Fibroblast of villous mesenchyme (primary cell): ENCODE results near the gene SLC41A3. TPM values are rescaled to one million over a fixed set of nuclear protein-coding genes. Genes with fewer than 3 reads are reported as not detected.

Source experiments
- DNase-seq: peaks from one replicate; pipeline ENCODE4 v3.0.0-alpha.2; 2010; ENCODE audit warnings: low read depth
- H3K4me3 ChIP-seq: 2 replicates; pipeline ENCODE4 v1.5.1; 2011; ENCODE audit warnings: low read depth, mild to moderate bottlenecking, low read length
- CTCF ChIP-seq: IDR thresholded peaks from 2 replicates; pipeline ENCODE4 v1.5.1; 2012; ENCODE audit warnings: low read depth, mild to moderate bottlenecking, low read length; ENCODE audit not compliant: insufficient read depth
- total RNA-seq: library from RNA; depleted of rRNA; stranded (reverse); fragments of >200 nt; gene quantifications from 2 replicates; pipeline ENCODE4 v1.2.3, GENCODE V29; 2012

The SLC41A3 gene
- total RNA-seq, 1 donor: 36.7 TPM

GRCh38 chr3:126029241-126029640, 54.7 kb downstream of the SLC41A3 start:
- no peak for DNase-seq
- no peak for TF ChIP-seq CTCF
- no peak overlapping the region for H3K4me3 ChIP-seq

DNA sequence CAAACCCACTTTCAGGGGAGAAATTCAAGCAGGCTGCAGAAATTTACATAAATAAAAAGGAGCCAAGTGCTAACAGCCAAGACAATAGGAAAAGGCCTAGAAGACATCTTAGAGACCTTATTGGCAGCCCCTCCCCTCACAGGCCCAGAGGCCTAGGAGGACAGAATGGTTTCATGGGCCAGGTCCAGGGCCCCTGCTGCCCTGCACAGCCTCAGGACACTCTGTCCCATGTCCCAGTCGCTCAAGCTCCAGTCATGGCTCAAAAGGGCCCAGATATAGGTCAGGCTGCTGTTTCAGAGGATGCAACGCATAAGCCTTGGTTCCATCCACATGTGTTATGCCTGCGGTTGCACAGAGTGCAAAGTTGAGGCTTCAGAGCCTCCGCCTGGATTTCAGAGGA, 55.8 kb downstream of the SLC41A3 start:
- TF ChIP-seq CTCF: no peak
- H3K4me3 ChIP-seq: no peak overlapping the region
- DNase-seq: no peak

DNA sequence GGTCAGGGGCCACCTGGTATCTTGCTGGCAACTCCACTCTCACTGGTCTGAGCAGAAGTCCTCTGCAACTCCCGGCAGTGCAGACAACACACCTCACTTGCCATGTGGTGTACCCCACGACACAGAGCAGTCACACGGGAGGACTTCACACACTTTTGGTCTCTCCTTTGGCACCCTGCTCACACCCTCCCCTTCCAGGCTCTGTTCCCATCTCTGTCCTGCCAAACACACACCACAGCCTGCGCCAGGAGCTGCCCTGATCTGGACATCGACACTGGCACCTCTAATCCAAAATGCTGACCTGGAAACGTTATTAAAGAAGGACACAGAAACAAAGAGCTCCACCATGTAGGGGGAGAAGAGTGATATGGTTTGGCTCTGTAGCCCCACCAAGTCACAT, 57.2 kb downstream of the SLC41A3 start:
- no peak for DNase-seq
- no peak for TF ChIP-seq CTCF
- H3K4me3 ChIP-seq: no peak overlapping the region

DNA sequence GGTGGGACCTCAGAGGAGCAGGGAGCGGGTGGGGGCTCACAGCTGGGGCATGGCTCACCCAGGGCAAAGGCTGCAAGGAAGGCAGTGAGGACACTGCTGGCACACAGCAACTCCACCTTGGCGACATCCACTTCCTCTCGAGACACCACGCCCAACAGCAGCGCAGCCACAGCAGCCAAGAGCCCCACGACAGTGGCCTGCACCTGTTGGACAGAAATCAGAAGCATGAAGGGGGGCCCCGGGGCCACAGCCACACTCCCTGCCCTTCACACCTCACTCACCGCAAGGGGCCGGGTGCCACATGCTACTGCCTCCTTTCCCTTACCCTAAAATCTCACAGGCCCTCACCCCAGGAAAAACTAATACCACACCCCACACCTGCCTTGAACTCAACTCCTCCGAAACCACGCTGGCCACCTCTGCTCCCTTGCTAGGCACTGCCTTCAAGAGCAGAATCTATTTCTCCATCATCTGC, 57.6 kb downstream of the SLC41A3 start:
- no peak for DNase-seq
- no peak for TF ChIP-seq CTCF
- no peak overlapping the region for H3K4me3 ChIP-seq

DNA sequence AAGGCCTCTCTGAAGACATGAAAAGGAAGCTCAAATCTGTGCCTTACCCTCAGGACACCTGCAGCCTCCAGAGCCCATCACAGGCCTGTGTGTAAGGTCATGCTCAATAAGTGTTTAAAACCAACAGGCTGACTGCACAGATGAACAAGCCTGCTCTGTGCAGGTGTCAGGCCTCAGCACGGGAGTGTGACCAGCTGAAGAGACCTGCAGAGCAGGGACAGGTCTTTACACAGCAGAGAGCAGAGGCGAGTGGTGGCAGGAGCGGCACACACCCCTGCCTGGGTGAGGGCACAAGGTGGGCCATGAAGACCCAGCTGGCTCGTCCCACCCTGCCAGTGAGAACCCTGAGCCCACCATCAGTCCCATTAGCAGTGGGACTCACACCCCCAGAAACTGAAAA, 58.1 kb downstream of the SLC41A3 start:
- H3K4me3 ChIP-seq: no peak overlapping the region
- no peak for DNase-seq
- TF ChIP-seq CTCF: no peak

DNA sequence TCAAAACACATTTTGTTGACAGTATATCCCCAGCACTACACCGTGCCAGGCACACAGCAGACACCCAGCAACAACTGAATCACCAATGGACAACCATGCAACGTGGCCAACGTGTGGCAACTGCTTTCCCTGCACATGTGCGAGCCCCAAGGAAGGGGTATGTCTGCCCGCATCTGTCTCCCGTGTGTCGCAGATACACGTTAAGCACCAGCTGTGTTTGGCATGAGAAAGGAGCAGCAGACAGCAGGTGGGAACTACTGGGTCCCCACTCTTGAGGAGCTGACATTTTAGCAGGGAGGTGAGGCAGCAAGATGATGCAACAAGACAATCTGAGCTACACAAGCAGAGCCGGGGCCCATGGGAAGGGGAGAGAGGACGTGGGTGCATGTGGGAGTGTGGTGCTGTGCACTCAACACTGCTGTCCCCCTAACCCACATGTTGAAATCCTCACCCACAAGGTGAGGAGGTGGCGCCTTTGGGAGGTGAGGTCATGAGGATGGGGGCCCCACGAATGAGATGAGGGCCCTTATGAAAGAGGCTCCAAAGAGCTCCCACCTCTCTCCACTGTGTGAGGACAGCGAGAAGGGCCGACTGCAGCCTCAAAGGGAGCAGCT, 58.7 kb downstream of the SLC41A3 start:
- no peak overlapping the region for H3K4me3 ChIP-seq
- DNase-seq: no peak
- TF ChIP-seq CTCF: no peak

- H3K4me3 ChIP-seq: no peak overlapping the region
- TF ChIP-seq CTCF: no peak
- no peak for DNase-seq
Measured at GRCh38 chr3:126024049-126024854, 59.7 kb downstream of the SLC41A3 start.
